Ectodermal cell (in vitro differentiated cells): ENCODE data around the gene ANKRD22.
"Not testable (repeated sequence)": the region's sequence is repeated elsewhere in the genome, so short reads cannot be mapped to it uniquely, and the experiment has no call there.

Source experiments
- H3K27ac ChIP-seq: 2 replicates; pipeline ENCODE4 v1.7.0; 2013; ENCODE audit warnings: mild to moderate bottlenecking, low read depth, low read length; ENCODE audit not compliant: insufficient read depth, poor library complexity, severe bottlenecking
- H3K27me3 ChIP-seq: 2 replicates; pipeline ENCODE4 v1.7.0; 2013; ENCODE audit warnings: mild to moderate bottlenecking, low read length; ENCODE audit not compliant: insufficient read depth, control insufficient read depth, poor library complexity, severe bottlenecking
- H3K36me3 ChIP-seq: one replicate; pipeline ENCODE4 v1.7.0; 2013; ENCODE audit warnings: low read length; ENCODE audit not compliant: control insufficient read depth, insufficient read depth
- H3K4me1 ChIP-seq: one replicate; pipeline ENCODE4 v1.7.0; 2013; ENCODE audit warnings: low read length; ENCODE audit not compliant: control insufficient read depth, insufficient read depth
- H3K4me3 ChIP-seq: 2 replicates; pipeline ENCODE4 v1.7.0; 2013; ENCODE audit warnings: low read depth, low read length, control low read depth; ENCODE audit not compliant: insufficient read depth
- H3K9me3 ChIP-seq: 2 replicates; pipeline ENCODE4 v1.7.0; 2013; ENCODE audit warnings: mild to moderate bottlenecking, low read length, moderate library complexity; ENCODE audit not compliant: control insufficient read depth
- whole genome bisulfite sequencing, 2 experiments: methylation state at CpG; one replicate each; pipeline ENCODE4 v1.1.7; 2013; ENCODE audit warnings: missing lambda C conversion rate in 2 of 2; 5-methylcytosine and 5-hydroxymethylcytosine counted together

Gene ANKRD22

GRCh38 chr10:88837632-88838031 lies 14.0 kb downstream of the ANKRD22 start:
- not testable (repeated sequence) for H3K4me3 ChIP-seq, H3K9me3 ChIP-seq, H3K27me3 ChIP-seq, H3K27ac ChIP-seq, H3K4me1 ChIP-seq, H3K36me3 ChIP-seq

- H3K36me3 ChIP-seq = no peaks in the 10 kb centered on the region
- no peaks in the 10 kb centered on the region for H3K27me3 ChIP-seq
- H3K4me1 ChIP-seq = no peaks in the 10 kb centered on the region
- H3K9me3 ChIP-seq = no peaks in the 10 kb centered on the region
- no peak overlapping the region for H3K27ac ChIP-seq
- H3K4me3 ChIP-seq = no peak overlapping the region
- WGBS, 2 experiments = 39 to 60% methylated on average over 1 to 2 of the region's 2 CpGs
Observed at GRCh38 chr10:88835910-88836221, 15.8 kb downstream of the ANKRD22 start.

- WGBS, 2 experiments = 12 to 24% methylated on average over 9 to 10 of the region's 10 CpGs
- no peak overlapping the region for H3K4me3 ChIP-seq
- no peaks in the 10 kb centered on the region for H3K36me3 ChIP-seq
- H3K9me3 ChIP-seq = no peaks in the 10 kb centered on the region
- no peaks in the 10 kb centered on the region for H3K4me1 ChIP-seq
- no peaks in the 10 kb centered on the region for H3K27me3 ChIP-seq
- H3K27ac ChIP-seq = no peak overlapping the region
Observed at GRCh38 chr10:88835096-88835909, 16.3 kb downstream of the ANKRD22 start.

- WGBS, 2 experiments = 83 to 92% methylated on average over 2 of the region's 2 CpGs
- Histone ChIP-seq H3K27ac (no peak overlapping the region), H3K36me3 (no peaks in the 10 kb centered on the region), H3K27me3 (no peaks in the 10 kb centered on the region), H3K4me1 (no peaks in the 10 kb centered on the region), H3K9me3 (no peaks in the 10 kb centered on the region), H3K4me3 (no peak overlapping the region)
Observed at GRCh38 chr10:88833723-88834122, 17.9 kb downstream of the ANKRD22 start.

- Histone ChIP-seq H3K27me3 (no peaks in the 10 kb centered on the region), H3K4me1 (no peaks in the 10 kb centered on the region), H3K9me3 (no peaks in the 10 kb centered on the region), H3K27ac (no peak overlapping the region), H3K4me3 (no peak overlapping the region), H3K36me3 (no peaks in the 10 kb centered on the region)
- WGBS, 2 experiments = 85 to 100% methylated on average over 1 of the region's 2 CpGs
Observed at GRCh38 chr10:88833156-88833555, 18.5 kb downstream of the ANKRD22 start.

GRCh38 chr10:88832376-88832775 lies 19.3 kb downstream of the ANKRD22 start:
- Histone ChIP-seq H3K4me3 (no peak overlapping the region), H3K27me3 (no peaks in the 10 kb centered on the region), H3K4me1 (no peaks in the 10 kb centered on the region), H3K9me3 (no peaks in the 10 kb centered on the region), H3K36me3 (no peaks in the 10 kb centered on the region), H3K27ac (no peak overlapping the region)

GRCh38 chr10:88831709-88832108 lies 19.9 kb downstream of the ANKRD22 start:
- Histone ChIP-seq H3K36me3 (no peaks in the 10 kb centered on the region), H3K27me3 (no peaks in the 10 kb centered on the region), H3K4me3 (no peak overlapping the region), H3K9me3 (no peaks in the 10 kb centered on the region), H3K27ac (no peak overlapping the region), H3K4me1 (no peaks in the 10 kb centered on the region)
- WGBS, 2 experiments = 81 to 82% methylated on average over 6 to 7 of the region's 8 CpGs

- H3K4me1 ChIP-seq = no peaks in the 10 kb centered on the region
- H3K36me3 ChIP-seq = no peaks in the 10 kb centered on the region
- no peaks in the 10 kb centered on the region for H3K27me3 ChIP-seq
- 88 to 90% methylated on average over 8 of the region's 9 CpGs for WGBS, 2 experiments
- H3K4me3 ChIP-seq = no peak overlapping the region
- no peak overlapping the region for H3K27ac ChIP-seq
- H3K9me3 ChIP-seq = no peaks in the 10 kb centered on the region
Observed at GRCh38 chr10:88830643-88831268, 20.9 kb downstream of the ANKRD22 start.

GRCh38 chr10:88828310-88828709 lies 23.3 kb downstream of the ANKRD22 start:
- Histone ChIP-seq H3K9me3 (no peaks in the 10 kb centered on the region), H3K27ac (no peak overlapping the region), H3K4me3 (no peak overlapping the region), H3K4me1 (no peaks in the 10 kb centered on the region), H3K27me3 (no peaks in the 10 kb centered on the region), H3K36me3 (no peaks in the 10 kb centered on the region)
- WGBS, 2 experiments = 79 to 90% methylated on average over 1 of the region's 1 CpG

GRCh38 chr10:88827671-88828070 lies 24.0 kb downstream of the ANKRD22 start:
- no peak overlapping the region for H3K4me3 ChIP-seq
- H3K4me1 ChIP-seq = no peaks in the 10 kb centered on the region
- H3K9me3 ChIP-seq = no peaks in the 10 kb centered on the region
- H3K36me3 ChIP-seq = no peaks in the 10 kb centered on the region
- no peaks in the 10 kb centered on the region for H3K27me3 ChIP-seq
- H3K27ac ChIP-seq = no peak overlapping the region
- WGBS, 2 experiments = 100% methylated on average over 1 to 2 of the region's 2 CpGs
